Measurements from ENCODE around the gene MAP3K4.

GRCh38 chr6:161082215-161082614, 90.6 kb downstream of the MAP3K4 start:
- TF ChIP-seq CTCF (conservative IDR thresholded peaks at IDR 0.05; ENCODE audit: low read length): no peak
- TF ChIP-seq EZH2phosphoT487 (IDR thresholded peaks at IDR 0.05; ENCODE audit: borderline replicate concordance): no peak
